Subcutaneous abdominal adipose tissue (tissue), 5 donors: ENCODE results near the gene PRSS33.

Experiments used
- H3K27ac ChIP-seq: one replicate; pipeline ENCODE4 v1.7.0; 2013; ENCODE audit warnings: low read depth, mild to moderate bottlenecking, inconsistent platforms, low read length, moderate library complexity
- H3K27me3 ChIP-seq, 5 donors: one replicate each; pipeline ENCODE4 v1.7.0; 2013; ENCODE audit warnings: low read length in 5 of 5, inconsistent platforms in 1 of 5; ENCODE audit not compliant: control insufficient read depth in 5 of 5, insufficient read depth in 4 of 5
- H3K36me3 ChIP-seq, 5 donors: one replicate each; pipeline ENCODE4 v1.7.0; 2013; ENCODE audit warnings: low read length in 5 of 5; ENCODE audit not compliant: control insufficient read depth in 5 of 5, insufficient read depth in 5 of 5
- H3K4me1 ChIP-seq, 5 donors: one replicate each; pipeline ENCODE4 v1.7.0; 2013; ENCODE audit warnings: low read length in 5 of 5, mild to moderate bottlenecking in 3 of 5, moderate library complexity in 1 of 5; ENCODE audit not compliant: control insufficient read depth in 5 of 5, insufficient read depth in 5 of 5
- H3K4me3 ChIP-seq, 5 donors: one replicate each; pipeline ENCODE4 v1.7.0; 2013; ENCODE audit warnings: low read length in 5 of 5, low read depth in 1 of 5
- H3K9ac ChIP-seq, 5 donors: one replicate each; pipeline ENCODE4 v1.7.0; 2013; ENCODE audit warnings: low read length in 5 of 5, mild to moderate bottlenecking in 4 of 5, moderate library complexity in 3 of 5
- H3K9me3 ChIP-seq, 5 donors: one replicate each; pipeline ENCODE4 v1.7.0; 2013; ENCODE audit warnings: low read length in 5 of 5; ENCODE audit not compliant: control insufficient read depth in 5 of 5
- donor health status: healthy.
- donor health status: healthy.
- donor health status: healthy.
- donor health status: healthy.
- donor health status: healthy.

Gene PRSS33

GRCh38 chr16:2799859-2800226 lies 12.5 kb upstream of the PRSS33 start:
- H3K27ac ChIP-seq = no peak overlapping the region
- H3K9me3 ChIP-seq = peaks cover 10 to 18% (median 15%) of the 10 kb centered on the region in 5 donors
- no peak overlapping the region for H3K9ac ChIP-seq
- no peak overlapping the region for H3K4me3 ChIP-seq
- H3K36me3 ChIP-seq = no peaks in the 10 kb centered on the region
- no peaks in the 10 kb centered on the region for H3K4me1 ChIP-seq
- peaks cover 7 to 16% (median 11%) of the 10 kb centered on the region in 5 donors for H3K27me3 ChIP-seq

DNA sequence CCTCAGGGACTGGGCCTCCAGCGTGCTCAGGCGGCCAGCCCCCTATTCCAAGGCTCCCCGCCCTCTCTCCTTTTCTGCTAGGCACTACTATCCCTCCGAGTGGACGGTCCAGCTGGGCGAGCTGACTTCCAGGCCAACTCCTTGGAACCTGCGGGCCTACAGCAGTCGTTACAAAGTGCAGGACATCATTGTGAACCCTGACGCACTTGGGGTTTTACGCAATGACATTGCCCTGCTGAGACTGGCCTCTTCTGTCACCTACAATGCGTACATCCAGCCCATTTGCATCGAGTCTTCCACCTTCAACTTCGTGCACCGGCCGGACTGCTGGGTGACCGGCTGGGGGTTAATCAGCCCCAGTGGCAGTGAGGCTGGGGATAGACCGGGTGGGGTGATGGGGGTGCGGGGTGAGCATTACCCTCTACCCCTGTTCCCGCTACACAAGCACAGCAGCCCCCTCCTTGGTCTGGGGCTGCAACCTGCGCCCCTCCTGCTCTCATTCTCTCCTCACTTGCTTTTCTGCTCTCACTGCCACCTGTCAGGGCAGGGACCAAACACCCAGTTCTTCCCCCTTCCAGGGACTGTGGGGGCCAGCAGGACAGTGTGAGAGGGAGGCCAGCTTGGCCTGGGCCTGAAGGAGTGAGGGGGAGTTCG lies 12.0 kb upstream of the PRSS33 start:
- Histone ChIP-seq H3K9ac (no peak overlapping the region), H3K36me3 (no peaks in the 10 kb centered on the region)

GRCh38 chr16:2798723-2799204 lies 11.4 kb upstream of the PRSS33 start:
- Histone ChIP-seq H3K36me3 (no peaks in the 10 kb centered on the region), H3K27ac (no peak overlapping the region), H3K9me3 (peaks cover 2 to 7% (median 4%) of the 10 kb centered on the region in 5 donors), H3K4me3 (no peak overlapping the region), H3K9ac (no peak overlapping the region), H3K4me1 (peaks cover 0 to 2% (median 0%) of the 10 kb centered on the region in 5 donors), H3K27me3 (peaks cover 7 to 16% (median 9%) of the 10 kb centered on the region in 5 donors)

More for the DNA sequence above, 12.0 kb upstream of the PRSS33 start:
- H3K4me3 ChIP-seq = no peak overlapping the region
- H3K27ac ChIP-seq = no peak overlapping the region
- H3K9me3 ChIP-seq = peaks cover 7 to 13% (median 10%) of the 10 kb centered on the region in 5 donors
- H3K4me1 ChIP-seq = no peaks in the 10 kb centered on the region
- H3K27me3 ChIP-seq = peaks cover 7 to 16% (median 9%) of the 10 kb centered on the region in 5 donors

- Histone ChIP-seq H3K27me3 (peaks cover 13 to 26% (median 18%) of the 10 kb centered on the region in 5 donors), H3K27ac (no peak overlapping the region), H3K4me1 (peaks cover 0 to 2% (median 0%) of the 10 kb centered on the region in 5 donors), H3K36me3 (no peaks in the 10 kb centered on the region), H3K4me3 (no peak overlapping the region), H3K9me3 (no peaks in the 10 kb centered on the region), H3K9ac (no peak overlapping the region)
These were observed 8.2 kb upstream of the PRSS33 start for GRCh38 chr16:2795395-2796143.

GRCh38 chr16:2792940-2793339 lies 5.6 kb upstream of the PRSS33 start:
- H3K9ac ChIP-seq = no peak overlapping the region
- H3K27ac ChIP-seq = no peak overlapping the region
- H3K9me3 ChIP-seq = no peaks in the 10 kb centered on the region
- H3K4me1 ChIP-seq = peaks cover 0 to 2% (median 0%) of the 10 kb centered on the region in 5 donors
- H3K36me3 ChIP-seq = no peaks in the 10 kb centered on the region
- H3K4me3 ChIP-seq = no peak overlapping the region
- peaks cover 8 to 37% (median 26%) of the 10 kb centered on the region in 5 donors for H3K27me3 ChIP-seq

GRCh38 chr16:2791174-2791573 lies 3.8 kb upstream of the PRSS33 start:
- Histone ChIP-seq H3K9me3 (no peaks in the 10 kb centered on the region), H3K27me3 (peaks cover 16 to 46% (median 36%) of the 10 kb centered on the region in 5 donors), H3K27ac (no peak overlapping the region), H3K36me3 (no peaks in the 10 kb centered on the region), H3K9ac (no peak overlapping the region), H3K4me3 (no peak overlapping the region), H3K4me1 (peaks cover 0 to 2% (median 0%) of the 10 kb centered on the region in 5 donors)

DNA sequence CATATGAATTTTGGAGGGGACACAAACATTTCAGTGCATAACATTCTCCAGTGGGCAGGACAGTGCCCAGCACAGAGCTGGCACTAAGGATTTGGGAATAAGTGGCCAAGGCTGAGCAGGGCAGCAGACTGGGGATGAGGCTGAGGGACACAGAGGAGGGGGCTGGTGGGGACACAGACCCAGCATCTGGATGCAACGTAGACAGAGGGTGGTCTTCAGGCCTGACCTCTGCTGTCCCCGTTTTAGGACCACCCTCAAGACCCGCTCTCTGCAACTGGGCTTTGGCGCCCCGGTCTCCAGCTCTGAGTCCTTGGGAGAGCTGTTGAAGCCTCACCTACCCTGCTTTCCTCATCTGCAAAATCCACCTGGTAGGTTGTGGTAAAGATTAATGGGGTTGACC lies 3.3 kb upstream of the PRSS33 start:
- Histone ChIP-seq H3K4me1 (peaks cover 0 to 3% (median under 1%) of the 10 kb centered on the region in 5 donors), H3K9me3 (no peaks in the 10 kb centered on the region), H3K27me3 (peaks cover 21 to 52% (median 38%) of the 10 kb centered on the region in 5 donors), H3K27ac (no peak overlapping the region), H3K4me3 (no peak overlapping the region), H3K9ac (no peak overlapping the region), H3K36me3 (no peaks in the 10 kb centered on the region)

DNA sequence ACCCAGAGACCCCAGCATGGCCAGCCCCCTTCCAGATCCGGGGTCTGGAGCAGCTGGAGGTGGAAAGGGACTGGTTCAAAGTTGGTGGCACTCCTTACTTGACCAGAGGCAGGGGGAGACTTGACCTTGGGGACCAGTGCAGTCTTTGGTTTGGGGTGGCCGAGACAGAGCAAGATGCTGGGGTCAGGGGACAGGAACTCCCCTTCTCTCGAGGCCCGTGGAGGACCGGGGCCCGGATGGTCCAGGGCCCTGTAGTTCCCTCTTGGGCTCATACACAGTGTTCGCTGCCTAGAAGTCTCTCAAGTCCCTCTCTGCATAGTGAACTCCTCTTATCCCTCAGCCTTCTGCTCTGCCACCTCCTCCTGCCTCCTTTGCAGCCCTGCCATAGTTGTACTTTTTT lies 601 bp upstream of the PRSS33 start:
- Histone ChIP-seq H3K27me3 (peaks cover 38 to 72% (median 64%) of the 10 kb centered on the region in 5 donors), H3K9me3 (no peaks in the 10 kb centered on the region), H3K4me3 (no peak overlapping the region)

GRCh38 chr16:2786826-2787151 lies 571 bp downstream of the PRSS33 start:
- Histone ChIP-seq H3K4me3 (no peak overlapping the region), H3K4me1 (peaks cover 0 to 10% (median 8%) of the 10 kb centered on the region in 5 donors), H3K9me3 (no peaks in the 10 kb centered on the region), H3K27me3 (peaks cover 40 to 71% (median 67%) of the 10 kb centered on the region in 5 donors), H3K36me3 (no peaks in the 10 kb centered on the region), H3K9ac (no peak overlapping the region), H3K27ac (no peak overlapping the region)

More for the DNA sequence above, 601 bp upstream of the PRSS33 start:
- Histone ChIP-seq H3K36me3 (no peaks in the 10 kb centered on the region), H3K4me1 (peaks cover 0 to 10% (median 8%) of the 10 kb centered on the region in 5 donors), H3K27ac (no peak overlapping the region), H3K9ac (no peak overlapping the region)
